Measurements from ENCODE around the gene FOXN3.
"Not testable (repeated sequence)": the region's sequence is repeated elsewhere in the genome, so short reads cannot be mapped to it uniquely, and the experiment has no call there.

Gene FOXN3

GRCh38 chr14:89182326-89182725 is 234.7 kb downstream of the FOXN3 start:
- no peak for DNase-seq

GRCh38 chr14:89180546-89180945 is 236.5 kb downstream of the FOXN3 start:
- DNase-seq: no peak

DNA sequence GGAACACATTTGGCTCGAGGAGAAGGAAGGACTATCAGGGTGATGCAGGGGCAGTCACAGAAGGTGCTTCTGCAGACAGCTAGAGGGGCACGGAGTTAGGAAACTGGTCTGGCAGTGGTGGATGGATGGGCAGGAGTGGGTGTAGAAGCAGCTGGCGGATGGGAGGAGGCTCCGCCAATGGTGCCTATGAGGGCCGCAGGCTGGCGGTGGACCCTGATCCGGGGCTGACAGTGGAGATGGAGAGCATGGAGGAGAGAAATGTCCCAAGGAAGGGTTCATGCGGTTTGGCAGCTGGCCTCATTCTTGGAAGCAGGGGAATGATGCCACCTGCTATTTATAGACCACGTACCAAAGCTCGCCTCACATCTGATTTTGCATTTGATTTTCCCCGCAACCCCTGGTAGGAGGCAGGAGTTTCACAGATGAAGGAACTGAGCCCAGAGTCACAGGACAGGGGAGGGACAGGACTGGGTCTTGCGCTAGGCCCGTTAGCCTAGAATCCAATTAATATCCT is 237.1 kb downstream of the FOXN3 start:
- DNase-seq: no peak

DNA sequence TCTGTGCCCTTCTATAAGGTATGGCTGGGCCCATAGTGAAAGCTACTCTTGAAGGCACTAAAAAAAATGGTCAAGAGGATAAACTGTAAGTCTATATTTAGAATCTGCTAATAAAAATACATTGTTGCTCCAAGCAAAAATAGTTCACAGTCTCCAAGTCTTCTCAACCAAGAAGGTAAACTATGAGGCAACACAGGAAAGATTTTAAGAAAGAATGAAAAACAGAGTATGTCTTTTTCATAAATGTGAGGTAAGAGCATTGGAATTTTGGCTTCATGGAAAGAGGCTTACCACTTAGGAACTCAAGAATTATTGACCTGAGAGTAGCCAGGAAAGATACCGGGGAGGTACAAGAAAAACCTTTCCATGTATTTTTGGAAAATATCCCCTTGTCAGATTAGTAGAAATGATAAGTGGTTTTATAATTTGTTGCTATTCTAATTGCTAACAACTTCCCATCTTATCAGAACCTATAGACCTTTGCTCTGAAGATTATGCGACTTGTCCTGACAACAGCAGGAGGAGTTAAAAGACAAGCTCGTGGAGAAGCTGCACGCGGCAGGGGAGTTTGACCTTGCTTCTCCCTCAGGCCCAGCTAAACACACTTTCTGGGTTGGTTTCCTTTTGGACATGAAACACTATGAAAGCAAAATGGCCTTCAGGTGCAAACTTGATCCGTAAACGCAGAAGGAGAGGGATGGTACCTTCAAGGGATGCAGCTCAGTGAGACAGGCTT is 238.1 kb downstream of the FOXN3 start:
- DNase-seq: no peak

DNA sequence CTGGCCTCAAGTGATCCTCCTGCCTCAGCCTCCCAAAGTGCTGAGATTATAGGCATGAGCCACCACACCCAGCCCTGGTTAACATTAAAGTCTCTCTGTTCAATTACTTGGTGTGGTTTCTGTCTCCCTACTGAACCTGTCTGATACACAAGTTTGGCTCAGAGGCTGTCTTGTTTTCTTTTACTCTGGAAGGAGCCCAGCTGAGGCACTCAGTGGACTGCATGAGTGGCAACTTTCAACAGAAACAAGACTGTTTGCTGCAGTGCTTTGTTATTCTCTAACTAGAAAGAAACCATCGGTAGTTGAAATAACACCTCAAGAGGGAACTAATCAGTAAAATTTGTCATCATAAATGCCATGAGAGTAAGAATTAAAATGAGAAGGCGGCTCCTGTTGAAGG is 238.7 kb downstream of the FOXN3 start:
- no peak for DNase-seq

- DNase-seq: no peak
Observed at GRCh38 chr14:89175881-89176799, 240.9 kb downstream of the FOXN3 start.

GRCh38 chr14:89171628-89172027 is 245.4 kb downstream of the FOXN3 start:
- no peak for DNase-seq

GRCh38 chr14:89171168-89171567 is 245.9 kb downstream of the FOXN3 start:
- no peak for DNase-seq

- DNase-seq: no peak
Observed at GRCh38 chr14:89167705-89168104, 249.3 kb downstream of the FOXN3 start.

DNA sequence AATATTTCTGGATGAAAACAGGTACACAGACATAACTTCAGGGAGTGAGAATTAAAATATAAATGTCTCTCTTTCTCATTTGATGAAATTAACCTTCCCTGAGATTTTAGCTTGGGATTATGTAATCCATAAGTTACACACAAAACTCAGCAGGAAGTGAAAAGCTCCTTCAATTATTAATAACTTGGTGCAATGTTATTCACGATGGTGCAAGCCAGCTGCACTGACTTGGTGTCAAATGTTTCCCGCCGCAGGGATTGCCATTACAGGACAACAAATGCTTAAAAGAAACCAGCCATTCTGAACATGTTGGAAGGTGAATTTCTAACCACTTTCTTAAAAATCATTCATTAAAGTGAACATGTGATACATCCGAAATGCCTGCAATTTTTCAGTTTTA is 250.4 kb downstream of the FOXN3 start:
- DNase-seq: no peak

GRCh38 chr14:89165189-89166181 is 251.5 kb downstream of the FOXN3 start:
- DNase-seq: no peak

GRCh38 chr14:89164168-89165073 is 252.6 kb downstream of the FOXN3 start:
- DNase-seq: no peak

DNA sequence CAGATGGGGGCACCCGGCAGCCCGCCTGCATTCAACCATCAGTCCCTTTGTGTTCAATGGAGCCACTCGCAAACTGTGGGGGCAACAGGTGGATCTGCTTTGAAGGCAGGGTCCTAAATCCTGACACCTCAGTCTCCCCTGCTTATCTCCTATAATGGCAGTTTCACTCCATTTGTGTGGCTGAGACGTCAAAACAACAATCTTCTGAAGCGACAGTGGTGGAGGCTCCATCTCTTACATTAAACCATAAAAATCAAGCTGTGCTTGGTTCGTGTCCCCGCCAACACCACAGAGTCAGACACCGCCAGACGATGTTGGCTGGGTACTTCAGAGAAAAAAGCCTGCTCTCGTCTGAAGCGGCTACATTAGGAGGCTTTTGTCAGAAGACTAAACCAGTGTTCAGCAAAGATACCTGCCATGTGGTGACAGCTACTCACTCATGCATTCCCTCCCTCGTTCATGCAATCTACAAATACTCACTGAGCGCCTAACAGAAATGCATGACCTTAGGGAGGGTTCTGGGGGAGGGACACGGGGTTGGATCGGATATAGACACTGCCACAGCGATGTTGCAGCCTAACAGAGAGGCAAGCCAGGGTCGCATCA is 253.9 kb downstream of the FOXN3 start:
- no peak for DNase-seq

DNA sequence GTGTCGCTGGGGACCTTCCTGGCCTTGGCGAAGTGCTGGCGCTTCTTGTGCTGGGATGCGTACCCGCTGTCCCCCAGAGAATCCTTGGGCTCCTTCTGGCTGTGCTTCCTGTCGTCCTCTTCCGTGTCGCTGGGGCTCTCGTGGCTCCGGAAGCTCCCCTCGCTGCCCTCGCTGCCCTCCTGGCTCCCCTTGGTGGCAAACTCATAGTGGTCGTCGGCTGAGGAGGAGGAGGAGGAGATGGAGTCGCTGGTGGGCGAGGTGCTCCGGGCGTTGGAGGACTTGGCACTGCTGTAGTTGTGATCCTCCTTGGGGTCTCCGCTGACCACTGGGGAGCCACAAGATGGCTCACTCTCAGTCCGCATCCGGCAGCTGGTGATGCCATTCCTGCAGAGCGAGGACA is 254.4 kb downstream of the FOXN3 start:
- no peak for DNase-seq

- DNase-seq: no peak
Observed at GRCh38 chr14:89160437-89160836, 256.6 kb downstream of the FOXN3 start.

- no peak for DNase-seq
Observed at GRCh38 chr14:89158701-89159100, 258.3 kb downstream of the FOXN3 start.

- not testable (repeated sequence) for DNase-seq
Observed at GRCh38 chr14:89158104-89158503, 258.9 kb downstream of the FOXN3 start.

DNA sequence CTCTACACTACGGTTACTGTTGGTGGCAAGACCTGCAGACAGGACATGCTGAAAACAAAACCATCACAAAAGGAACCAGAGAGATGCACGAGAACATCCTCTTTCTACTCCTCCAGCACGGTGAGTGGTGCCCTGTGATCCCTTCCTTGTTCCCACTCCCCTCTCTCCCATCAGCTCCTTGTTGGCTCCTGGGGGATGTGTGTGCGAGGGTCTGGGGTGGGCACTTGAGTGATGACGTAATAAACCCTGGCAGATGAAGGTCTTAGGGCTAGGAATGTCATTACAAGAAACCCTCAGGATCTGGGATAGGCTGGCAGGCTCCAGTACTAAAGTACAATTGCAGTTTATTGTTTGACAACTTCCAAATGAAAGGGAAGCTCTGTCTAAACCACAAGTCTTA is 261.5 kb downstream of the FOXN3 start:
- no peak for DNase-seq

DNA sequence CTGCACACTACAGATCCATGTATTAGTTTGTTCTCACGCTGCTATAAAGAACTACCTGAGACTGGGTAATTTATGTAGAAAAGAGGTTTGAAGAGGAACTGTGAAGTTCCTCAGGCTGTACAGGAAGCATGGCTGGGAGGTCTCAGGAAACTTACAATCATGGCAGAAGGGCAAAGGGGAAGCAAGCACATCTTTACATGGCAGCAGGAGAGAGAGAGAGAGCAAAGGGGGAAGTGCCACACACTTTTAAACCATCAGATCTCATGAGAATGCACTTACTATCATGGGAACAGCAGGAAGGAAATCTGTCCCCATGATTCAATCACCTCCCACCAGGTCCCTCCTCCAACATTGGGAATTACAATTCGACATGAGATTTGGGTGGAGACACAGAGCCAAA is 265.3 kb downstream of the FOXN3 start:
- DNase-seq: not testable (repeated sequence)

DNA sequence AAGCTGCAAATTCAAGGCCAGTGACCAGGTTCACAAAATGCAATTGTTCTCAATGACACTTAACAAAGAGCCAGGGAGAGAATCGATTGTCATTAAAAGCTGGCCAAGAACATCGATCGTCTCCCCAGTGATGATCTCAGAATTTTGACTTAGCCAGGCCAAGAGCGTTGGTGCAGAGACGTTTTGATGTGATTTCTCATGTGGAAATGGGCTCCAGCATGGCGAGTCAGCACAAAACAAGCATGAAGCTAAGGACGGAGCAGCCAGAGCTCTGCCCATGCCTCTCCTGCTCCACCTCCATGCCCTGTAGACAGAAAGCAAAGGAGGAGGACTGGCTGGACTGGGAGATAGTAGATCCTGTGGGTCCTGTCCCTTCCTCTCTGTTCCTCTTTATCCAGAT is 270.8 kb downstream of the FOXN3 start:
- no peak for DNase-seq

DNA sequence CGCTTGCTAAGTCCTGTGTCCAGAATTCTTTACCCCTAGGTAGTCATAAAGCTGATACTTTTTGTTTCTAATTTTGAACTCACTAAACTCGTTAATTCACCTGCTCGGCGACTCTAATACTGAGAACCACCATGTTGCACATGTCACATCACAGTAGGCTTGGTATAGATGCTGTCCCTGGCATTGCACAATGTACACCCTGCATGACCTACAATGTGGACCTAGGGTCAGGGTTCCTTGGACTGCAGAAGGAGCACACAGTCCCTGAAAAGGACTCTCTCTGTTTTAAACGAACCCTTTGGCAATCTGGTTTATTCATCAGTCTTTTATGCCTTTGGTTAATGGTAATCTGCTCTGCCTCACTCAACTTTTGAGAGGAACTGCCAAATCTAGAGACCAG is 272.4 kb downstream of the FOXN3 start:
- DNase-seq: no peak
